LNCaP clone FGC (cell line): ENCODE measurements around the gene BEND6.
A peak's percentile ranks its signal among the peaks of the same experiment; 100 is the strongest.

Experiments
- DNase-seq: peaks from one replicate; pipeline ENCODE4 v3.0.0-alpha.2; 2011; ENCODE audit warnings: low read depth
- H3K4me3 ChIP-seq: 2 replicates; pipeline ENCODE4 v1.5.1; 2011; ENCODE audit warnings: mild to moderate bottlenecking, low read depth, low read length, control low read depth
- CTCF ChIP-seq: IDR thresholded peaks from 2 replicates; pipeline ENCODE4 v1.5.1; 2012; ENCODE audit warnings: mild to moderate bottlenecking; ENCODE audit not compliant: control insufficient read depth, insufficient read depth; ENCODE audit errors: extremely low read depth

BEND6 gene

DNA sequence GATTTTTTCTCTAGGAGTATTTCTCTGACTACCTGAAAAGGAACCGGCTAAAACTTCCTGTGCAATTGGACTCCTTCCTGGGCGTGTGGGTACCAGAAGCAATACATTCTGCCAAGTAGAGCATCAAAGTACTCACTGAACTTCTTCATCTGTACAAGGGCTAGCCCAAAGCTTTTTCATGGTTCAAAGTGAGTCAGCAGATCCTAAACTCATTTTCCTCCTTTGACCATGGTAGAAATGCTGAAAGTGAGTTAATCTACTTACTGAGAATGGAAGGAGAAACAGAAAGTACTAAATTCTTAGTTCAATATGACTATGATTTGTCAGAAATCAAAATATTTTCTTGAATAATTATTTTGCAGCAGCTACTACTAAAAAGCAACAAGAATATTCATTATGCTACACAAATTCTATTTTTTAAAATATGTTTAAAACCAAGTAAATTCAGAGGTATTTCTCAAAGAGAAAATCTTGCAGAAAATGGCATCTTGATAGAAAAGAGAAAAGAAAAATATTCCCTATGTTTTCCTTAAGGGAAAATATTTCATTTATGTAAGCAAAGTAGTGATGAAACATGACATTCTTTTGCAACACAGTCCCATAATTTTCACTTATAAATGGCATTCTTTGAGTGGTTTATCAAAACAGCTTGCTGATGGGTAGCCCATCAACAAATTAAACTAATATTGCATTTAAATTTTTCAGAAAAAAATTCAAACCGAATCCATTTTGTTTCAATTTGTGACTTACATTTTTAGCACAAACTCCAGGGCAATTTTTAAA, 3.7 kb upstream of the BEND6 start:
- no peak for TF ChIP-seq CTCF
- H3K4me3 ChIP-seq: no peak overlapping the region
- no peak for DNase-seq

GRCh38 chr6:56953597-56954402, 1.1 kb upstream of the BEND6 start:
- no peak for DNase-seq

GRCh38 chr6:56955171-56956155, 556 bp downstream of the BEND6 start:
- TF ChIP-seq CTCF: peak; percentile 70
- DNase-seq: peak; percentile 36
- H3K4me3 ChIP-seq: peak overlapping the region; percentile 49

More at GRCh38 chr6:56953597-56954402, 1.1 kb upstream of the BEND6 start:
- peak overlapping the region; percentile 49 for H3K4me3 ChIP-seq
- no peak for TF ChIP-seq CTCF

DNA sequence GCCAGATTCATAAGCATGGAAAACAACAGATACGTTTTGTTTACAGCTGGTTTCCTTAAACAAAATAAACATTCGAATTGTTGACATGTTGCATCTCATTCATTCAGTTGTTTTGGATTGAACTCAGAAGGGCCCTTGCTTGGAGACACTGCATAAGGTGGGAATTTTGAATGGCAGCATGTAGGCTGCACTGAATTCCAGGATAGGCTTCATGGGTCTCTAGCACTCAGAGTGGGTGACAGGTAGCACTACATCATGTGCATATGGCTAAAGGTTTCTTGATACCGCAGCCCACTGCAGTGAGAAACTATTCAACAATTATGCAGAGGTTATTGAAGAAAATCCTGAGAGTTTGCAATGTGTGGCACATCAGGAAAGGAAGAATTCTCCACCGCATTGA, 1.6 kb downstream of the BEND6 start:
- no peak overlapping the region for H3K4me3 ChIP-seq
- no peak for TF ChIP-seq CTCF
- DNase-seq: no peak

- no peak for DNase-seq
- H3K4me3 ChIP-seq: no peak overlapping the region
- no peak for TF ChIP-seq CTCF
Observed at GRCh38 chr6:56957856-56958255, 2.9 kb downstream of the BEND6 start.

- H3K4me3 ChIP-seq: no peak overlapping the region
- no peak for TF ChIP-seq CTCF
- DNase-seq: no peak
Observed at GRCh38 chr6:56958481-56958880, 3.6 kb downstream of the BEND6 start.
